Anterior cingulate cortex (tissue), 58 donors: ENCODE results near the gene SLC30A2.

Experiments used
- DNase-seq, 58 donors: peaks; one replicate each; lab custom pipeline; 2025; lab: John Stamatoyannopoulos, UW

The SLC30A2 gene

DNA sequence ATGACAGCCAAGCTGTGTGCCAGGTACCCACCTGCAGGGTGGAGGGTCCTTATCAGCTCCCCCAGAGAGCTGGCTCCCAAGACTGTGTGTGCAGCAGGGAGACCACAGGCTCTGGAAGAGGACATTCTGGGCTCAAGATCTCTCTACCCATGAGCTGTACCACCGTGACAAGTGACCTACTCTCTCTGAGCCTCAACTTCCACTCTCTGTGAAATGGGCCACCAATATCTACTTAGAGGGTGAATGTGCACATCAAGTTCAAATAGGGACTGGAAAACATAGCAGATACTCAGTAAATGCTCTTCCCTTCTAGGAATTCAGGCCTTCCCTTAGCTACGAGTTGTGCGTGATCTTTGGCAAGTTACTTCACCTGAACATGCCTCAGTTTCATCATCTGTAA, 1.5 kb downstream of the SLC30A2 start:
- no peak for DNase-seq

DNA sequence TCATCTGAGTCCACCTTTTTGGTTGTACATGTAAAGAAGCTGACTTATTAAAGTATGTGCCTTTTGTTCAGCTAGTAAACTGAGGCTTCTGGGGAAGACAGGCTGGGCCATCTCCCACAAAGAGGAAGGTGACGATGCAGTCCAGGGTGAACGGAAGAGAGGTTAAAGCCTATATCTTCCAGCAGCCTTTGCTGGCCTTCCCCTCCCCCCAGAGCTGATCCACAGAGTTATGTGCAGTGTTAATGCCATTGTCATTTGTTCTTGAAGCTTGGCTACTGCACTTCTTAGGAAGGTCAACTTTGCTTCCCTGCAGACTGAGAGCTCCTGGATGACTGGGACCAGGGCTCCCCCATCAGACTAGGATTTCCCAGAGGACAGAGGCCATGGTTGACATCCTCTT, 2.2 kb downstream of the SLC30A2 start:
- no peak for DNase-seq

DNA sequence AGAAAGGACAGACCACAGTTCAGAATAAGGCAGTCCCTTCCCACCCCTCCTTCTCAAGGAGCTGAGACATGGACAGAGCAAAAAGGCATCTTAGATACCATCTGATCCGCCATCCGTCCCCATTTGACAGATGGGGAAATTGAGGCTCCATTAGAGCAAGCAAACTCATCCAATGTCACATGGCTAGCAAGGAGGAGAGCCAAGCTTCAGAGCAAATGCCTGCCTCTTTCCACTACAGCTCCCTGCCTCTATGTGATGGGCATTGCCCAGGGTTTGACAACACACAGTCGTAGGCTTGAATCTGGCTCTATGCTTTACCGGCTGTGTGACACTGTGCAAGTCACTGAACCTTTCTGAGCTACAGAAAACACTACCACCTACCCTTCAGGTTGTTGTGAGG, 3.9 kb downstream of the SLC30A2 start:
- no peak for DNase-seq

DNA sequence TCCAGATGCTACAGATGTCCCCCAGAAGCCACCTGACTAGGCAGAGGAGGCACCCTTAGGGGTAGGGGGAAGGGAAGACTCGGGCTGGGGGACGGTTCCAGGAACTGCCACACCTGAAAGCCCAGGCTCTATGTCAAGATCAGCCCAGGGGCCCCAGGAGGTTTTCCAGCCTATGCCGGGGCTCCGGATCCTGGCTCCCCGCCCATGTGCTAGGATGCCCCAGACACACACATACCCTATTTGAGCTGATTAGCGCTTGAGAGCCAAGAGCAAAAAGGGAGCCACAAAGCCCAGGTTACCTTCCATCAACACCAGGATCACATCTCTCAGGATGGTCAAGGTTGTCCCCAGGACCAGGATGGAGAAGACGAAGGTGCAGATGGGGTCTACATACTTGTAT, 4.5 kb downstream of the SLC30A2 start:
- no peak for DNase-seq

DNA sequence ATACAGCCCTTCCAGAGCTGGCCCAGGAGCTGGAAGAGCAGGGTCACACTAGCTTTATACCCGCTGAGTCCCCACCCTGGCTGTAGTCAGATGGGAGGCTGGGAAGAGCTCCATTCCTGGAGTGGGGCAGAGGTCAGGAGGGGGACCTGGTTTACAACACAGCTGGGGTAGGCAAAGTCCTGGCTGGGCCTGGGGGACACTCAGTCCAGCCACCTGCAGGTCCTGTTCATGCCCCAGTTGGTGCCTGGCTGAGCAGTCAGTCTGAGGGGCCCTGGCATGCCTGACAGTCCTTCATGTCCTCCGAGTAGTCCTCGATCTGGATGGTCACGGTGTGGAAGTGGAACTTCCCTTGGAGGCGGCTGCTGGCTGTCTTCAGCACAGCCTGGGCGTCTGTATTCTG, 7.0 kb downstream of the SLC30A2 start:
- no peak for DNase-seq

DNA sequence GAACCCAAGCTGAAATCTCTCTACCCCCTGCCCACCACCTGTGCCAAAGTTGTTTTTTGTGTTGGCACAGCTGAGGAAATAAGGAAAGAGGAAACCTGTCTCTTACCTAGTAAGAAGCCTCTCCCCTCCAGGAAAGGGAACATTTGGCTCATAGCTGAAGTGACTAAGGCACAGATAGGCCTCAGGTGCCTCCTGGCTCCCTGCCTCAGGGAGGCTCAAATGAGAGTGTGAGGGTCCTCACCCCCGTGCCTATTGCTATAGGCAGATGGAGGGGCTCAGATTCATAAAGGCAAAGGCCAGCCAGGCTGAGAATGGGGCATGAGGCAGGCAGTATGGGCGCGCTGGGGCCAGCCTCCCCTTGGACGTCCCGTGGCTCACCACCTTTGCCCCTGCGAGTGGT, 7.4 kb downstream of the SLC30A2 start:
- DNase-seq, result no peak

DNA sequence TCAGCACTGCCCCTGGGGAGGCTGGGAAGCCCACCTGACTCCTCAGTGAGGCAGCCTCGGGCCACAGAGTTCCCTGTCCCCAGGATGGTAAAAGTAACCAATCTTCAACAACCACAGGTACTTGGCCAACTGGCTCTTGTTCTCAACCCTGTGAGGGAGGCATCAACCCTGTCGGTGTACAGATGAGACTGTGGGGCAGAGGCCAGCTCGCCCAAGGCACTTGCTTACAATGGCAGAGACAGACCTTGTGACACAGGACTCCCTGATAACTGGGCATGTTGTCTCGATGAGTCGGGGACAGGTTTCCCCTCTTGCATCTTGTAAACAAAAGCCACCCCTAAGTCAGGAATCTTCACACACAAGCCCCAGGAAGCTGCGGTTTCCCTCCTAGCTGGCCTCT, 8.0 kb downstream of the SLC30A2 start:
- DNase-seq, result no peak

DNA sequence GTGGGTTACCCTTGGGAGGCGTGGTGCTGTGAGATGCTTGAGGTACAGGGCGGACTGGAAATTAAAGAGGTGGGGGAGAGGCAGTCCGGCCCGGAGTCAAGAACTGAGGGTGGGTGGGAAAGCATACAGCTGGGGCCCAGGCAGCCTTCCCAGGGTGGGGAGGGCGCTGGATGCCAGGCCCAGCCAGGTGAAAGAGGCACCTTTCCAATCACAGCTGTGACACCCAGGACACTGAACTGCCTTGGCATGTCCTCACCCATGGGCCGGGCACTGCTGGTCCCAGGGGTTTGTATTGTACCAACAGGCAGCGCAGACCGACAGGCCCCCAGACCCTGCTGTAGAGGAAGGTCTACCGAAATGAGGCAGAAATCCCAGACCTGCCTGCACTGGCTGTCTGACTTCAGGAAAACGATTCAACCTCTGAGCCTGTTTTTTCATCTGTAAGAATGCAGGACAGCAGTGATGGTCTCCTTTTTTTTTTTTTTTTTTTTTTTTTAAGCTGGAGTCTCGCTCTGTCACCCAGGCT, 9.1 kb downstream of the SLC30A2 start:
- DNase-seq, result no peak

DNA sequence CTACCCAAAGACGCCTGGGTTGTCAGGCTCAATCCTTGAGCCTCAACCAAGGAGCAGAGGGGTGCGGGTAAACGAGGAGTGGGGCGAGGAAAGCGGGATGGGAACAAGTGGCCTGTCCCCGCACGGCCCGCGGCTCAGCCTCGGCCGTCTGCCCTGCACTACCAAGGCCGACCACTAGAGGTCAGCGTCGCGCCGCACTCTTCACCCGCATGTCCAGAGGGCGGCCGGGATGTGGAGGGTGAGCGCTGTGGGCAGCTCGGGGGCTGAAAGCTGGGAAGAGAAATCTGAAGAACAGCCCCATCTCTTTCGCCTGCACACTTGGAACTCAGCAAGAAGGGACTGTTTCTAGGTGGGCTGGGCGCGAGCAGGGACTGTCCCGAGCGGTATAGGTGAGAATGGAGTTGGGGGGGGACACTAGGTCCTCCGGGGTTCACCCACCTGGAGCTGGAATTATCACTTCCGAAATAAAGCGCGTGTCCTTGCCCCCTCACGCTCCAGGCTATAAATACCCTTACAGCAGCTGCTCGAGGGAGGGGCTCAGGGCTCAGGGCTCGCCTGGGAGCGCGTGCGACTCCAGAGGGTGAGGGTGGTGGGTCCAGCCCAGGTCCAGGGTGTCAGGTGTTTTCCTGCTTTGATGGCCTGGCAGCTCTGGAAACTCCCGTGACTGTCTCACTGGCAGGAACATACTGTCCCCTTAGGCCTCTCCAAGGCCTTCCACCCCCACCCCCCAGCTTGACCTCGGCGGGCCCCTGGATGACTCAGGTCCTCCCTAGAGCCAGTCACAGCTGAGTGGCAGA, 9.8 kb downstream of the SLC30A2 start:
- peak in 56 of 58 donors; percentile 19 to 83 (median 67) for DNase-seq

DNA sequence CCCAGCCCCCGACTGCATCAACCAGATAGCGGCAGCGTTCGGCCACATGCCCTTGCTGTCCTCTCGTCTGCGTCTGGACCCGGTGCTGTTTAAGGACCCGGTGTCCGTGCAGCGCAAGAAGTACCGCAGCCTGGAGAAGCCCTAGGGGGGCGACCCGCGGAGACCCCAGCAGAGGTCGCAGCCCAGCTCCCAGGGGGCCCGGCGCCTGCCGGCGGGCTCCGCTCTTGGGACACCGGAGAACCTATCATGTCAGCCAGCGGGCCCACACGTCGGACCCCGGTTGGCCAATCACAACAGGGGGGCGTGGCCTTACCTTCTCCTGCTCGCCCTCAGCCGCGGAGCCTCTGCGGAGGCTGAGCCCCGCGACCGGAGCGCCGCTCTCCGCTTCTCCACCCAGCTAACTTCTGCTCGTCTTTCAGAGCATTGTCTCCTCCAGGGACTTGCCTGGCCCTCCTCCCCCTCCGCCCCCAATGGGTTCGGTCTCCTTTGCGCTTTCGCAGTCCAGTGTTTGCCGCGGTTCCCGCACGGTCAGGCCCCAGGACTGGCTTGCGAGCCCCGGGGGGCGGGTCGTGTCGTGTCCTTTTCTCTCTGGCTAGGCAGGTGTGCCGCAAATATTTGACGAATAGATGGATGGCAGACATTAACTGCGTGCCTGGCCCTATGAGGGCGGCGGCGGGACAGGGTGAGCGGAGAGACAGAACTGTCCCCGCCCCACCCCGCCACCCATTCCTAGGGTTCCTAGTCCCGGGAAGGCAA, 10.5 kb downstream of the SLC30A2 start:
- peak in 57 of 58 donors; percentile 54 to 95 (median 87) for DNase-seq

DNA sequence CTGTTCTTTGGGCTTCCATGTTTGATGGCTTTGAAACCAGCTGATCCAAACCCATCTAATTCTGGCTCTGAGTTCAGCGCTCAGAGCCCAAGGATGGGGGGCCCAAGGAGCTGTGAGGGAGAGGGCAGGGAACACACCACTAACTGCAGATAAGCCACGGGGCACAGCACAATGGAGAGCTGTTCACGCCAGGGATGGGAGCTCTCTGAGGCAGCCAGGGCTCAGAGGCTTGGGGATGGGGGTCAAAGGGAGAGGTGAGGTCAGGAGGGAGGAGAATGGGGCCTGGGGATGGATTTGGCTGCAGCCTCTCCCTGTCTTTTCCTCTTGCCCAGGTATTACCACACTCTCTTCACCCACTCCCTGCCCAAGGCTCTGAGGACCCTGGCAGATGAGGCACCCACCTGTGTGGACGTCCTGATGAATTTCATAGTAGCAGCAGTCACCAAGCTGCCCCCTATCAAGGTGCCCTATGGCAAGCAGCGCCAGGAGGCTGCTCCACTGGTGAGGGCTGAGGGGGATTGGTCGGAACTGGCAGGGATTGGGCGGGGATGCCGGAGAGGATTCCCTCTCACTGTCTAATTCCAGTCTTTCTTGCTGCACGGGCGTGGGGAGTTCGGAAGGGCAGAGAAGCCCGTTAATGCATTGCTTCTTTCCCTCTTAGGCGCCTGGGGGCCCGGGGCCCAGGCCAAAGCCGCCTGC, 11.3 kb downstream of the SLC30A2 start:
- DNase-seq, result no peak

DNA sequence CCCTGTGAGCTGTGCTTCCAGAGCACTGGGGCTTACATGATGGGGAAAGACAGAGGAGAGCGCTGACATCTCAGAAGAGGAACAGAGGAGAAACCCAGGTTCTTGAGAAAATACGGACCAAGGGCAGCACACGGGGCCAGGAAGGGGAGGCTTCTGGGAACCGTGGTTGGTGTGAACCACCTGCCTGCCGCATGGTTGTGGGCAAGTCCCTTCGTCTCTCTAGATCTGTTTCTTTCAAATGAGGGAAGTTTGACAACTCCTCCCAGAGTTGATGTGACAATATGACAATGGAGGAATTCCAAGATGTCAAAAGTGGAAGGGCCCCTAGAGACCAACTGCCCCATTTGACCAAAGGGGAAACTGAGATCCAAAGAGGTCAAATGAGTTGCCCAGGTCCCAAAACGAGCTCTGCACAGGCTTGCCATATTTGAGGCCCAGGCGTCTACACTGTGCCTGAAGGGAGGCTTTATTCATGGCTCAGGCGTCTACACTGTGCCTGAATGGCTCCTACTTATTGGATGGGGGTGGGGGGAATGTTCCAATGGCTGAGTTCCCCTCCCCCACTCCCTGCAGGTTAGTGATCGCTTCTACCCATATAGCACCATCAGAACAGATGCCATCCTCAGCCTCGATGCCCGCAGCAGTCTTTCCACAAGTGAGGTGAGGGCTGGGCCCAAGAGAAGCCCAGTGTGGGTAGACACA, 13.1 kb downstream of the SLC30A2 start:
- DNase-seq, result no peak

DNA sequence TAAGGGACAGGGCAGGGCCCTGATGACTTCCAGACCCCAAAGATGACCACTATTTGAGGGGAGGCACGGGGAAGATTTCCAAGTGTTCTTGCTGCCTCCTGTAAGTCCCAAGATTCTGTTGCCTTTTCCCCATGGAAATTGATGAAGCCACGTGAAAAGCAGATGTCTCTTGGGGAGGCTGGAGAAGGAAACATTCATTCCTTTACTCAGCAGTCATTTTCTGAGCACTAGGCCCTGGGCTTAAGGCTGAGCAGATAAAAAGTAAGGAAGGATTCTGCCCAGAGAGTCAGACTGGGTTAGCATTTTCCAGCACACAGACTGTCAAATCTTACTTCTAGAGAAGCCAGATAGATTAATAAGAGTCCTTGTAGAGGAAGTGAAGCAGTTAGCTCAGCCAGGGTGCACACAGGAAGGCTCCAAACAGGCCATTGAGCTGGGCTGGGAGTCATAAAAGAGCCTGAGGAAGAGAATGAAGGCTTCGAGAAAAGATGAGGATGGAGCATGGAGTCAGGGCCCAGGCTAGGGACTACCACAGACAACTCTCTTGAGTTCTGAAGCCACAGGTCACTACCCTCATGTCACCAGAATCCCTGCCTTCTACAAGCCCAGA, 14.2 kb downstream of the SLC30A2 start:
- DNase-seq, result no peak

DNA sequence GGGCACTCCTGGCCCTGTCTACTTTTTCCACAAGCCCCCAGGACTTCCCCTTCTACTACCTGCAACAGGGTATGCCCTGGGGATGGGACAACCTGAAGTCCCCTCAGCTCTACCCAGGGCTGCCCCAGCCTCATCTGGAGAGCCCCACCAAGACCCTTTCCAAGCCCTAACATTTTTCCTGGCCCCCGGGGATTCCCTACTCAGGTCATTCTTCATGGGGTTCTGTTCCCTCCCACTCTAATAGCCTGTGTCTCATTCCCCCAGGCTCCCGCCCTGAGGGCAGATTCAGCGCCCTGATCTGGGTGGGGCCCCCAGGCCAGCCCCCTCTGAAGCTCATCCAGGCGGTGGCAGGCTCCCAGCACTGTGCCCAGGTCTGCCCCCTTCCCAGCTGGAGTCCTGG, 14.7 kb downstream of the SLC30A2 start:
- DNase-seq, result no peak

DNA sequence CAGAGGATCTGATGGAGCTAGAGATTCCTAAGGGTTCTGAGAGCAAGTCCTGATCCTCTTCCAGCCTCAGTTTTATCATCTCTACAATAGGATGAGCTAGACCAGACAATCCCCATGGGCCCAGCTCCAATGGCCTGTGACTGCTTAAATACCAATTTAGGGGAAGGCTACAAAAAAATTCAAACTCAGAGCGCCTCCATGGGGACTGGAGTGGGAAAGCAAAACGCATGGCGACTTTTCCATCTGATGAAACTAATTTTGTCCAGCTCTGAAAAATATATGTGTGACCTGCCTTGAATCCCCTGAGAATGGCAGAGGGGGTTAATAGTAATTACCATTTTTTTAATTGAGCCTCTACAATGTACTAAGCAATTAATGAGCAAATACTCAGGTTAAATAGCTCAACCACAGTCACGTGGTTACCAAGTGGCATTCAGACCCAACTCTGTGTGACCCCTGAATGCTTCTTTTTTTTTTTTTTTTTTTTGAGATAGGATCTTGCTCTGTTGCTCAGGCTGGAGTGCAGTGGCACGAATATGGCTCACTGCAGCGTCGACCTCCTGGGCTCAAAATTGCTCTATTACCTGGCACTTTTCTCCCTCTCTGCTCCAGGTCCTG, 15.9 kb downstream of the SLC30A2 start:
- no peak for DNase-seq

DNA sequence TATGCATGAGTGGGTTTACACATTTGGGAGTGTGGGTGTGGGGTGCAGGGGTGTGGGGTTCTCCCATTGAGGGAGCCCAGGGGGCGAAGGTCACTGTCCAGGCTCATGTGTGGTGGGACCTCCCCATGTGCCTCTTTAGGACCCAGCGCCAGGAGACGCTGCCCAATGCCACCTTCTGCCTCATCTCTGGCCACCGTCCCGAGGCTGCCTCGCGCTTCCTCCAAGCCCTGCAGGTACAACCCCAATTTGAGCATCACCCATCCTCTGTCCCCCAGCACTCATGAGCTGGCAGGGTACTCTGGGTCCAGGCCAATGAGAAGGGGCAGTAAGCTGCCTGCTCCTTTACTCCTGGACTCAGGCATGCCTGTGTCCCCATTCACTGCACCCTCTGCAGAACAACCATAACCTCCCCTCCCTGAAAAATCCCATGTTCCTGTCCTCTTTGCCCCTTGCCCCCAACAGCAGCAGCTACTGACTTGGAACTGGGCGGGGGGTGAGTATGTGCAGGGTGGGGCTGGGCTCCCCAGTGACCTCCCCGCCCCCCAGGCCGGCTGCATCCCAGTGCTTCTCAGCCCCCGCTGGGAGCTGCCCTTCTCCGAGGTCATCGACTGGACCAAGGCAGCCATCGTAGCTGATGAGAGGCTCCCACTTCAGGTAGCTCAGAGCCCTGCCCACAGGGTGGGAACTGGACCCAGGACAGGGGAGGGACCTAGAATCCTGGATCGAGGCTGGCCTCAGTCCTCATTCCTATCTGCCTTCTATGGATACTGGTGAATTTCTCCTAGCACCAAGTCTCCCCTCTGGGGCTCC, 16.7 kb downstream of the SLC30A2 start:
- DNase-seq, result no peak

DNA sequence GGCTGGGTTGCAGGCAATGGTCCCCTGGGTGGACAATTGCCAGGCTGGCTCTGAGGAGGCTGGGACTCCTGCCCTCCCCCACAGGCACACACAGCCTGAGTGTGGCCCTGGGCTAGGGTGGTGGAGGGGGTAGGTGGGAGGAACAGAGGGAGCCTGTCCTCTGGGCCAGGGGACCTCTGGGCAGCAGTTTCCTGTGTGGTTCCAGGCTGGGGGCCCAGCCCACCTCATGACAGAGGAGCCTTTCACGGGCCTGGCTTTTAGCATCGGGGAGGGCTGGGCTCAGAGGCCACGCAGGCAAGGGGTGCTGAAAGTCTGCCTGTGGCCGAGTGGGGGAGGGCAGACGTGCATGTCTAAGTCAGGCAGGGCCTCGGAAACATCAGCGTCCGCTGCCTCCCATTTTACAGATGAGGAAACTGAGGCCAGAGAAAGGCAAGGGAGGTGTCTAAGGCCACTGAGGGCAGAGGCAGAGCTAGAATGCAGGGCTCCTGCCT, 17.4 kb downstream of the SLC30A2 start:
- peak in 6 of 58 donors; percentile 15 to 29 (median 22) for DNase-seq

DNA sequence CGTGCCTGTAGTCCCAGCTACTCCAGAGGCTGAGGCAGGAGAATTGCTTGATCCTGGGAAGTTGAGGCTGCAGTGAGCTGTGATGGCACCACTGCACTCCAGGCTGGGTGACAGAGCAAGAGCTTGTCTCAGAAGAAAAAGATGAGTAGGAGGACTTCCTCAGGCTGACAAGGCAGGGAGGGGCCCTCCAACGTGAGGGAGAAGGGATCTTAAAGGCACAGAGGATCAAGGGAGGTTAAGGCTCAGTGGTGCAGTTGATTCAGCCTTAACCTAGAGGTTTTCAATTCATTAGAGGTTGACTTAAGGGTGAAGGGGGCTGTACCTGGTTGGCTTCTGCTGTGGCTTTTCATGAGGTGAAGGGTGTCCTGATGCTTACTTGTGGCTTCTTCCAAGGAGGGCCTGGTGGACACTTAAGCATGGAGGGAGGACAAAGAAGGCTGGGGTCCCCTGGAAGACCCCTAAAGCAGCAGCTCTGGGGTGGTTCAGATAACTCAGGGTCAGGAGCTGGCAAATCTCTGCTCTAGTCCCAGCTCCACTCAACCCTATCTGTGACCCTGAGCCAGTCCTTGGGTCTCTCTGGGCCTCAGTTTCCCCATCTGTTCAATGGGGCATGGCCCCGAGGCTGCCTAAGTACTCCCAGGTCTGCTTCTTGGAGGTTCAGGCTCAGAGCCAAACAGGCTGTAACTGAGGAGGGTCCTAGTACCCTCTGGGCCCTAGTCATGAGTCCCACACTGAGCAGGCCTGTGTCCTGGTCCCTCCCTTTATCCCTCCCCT, 18.0 kb downstream of the SLC30A2 start:
- peak in 9 of 58 donors; percentile 16 to 48 (median 33) for DNase-seq
